Activated CD8-positive, alpha-beta memory T cell treated with anti-CD3 and anti-CD28 coated beads for 48 hours (primary cell): ENCODE measurements around the gene TSPAN12.
A peak's percentile ranks its signal among the peaks of the same experiment; 100 is the strongest.
"Not testable (repeated sequence)": the region's sequence is repeated elsewhere in the genome, so short reads cannot be mapped to it uniquely, and the experiment has no call there.

ENCODE experiments used
- DNase-seq, 3 experiments: peaks; one replicate each; pipeline ENCODE4 v3.0.0-alpha.2; 2020; ENCODE audit warnings: low read depth in 2 of 3, low spot score in 2 of 3

Gene TSPAN12

DNA sequence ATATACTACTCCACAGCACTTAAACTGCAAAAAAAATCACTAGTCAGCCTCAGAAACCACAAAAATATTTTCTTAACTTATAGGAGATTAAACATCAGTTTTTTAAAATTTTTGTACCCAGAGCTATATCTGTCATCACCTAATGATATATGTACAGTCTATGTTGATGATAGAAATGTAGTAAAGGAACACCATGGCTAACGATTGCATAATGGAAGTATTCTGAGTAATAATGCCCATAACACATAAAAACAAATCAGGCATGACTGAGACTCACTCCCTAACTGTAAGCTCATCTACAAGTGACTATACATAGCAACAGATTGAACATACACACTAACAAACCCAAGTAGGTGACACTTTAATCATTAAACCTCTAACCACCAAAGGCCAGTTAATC lies 51.3 kb downstream of the TSPAN12 start:
- no peak for DNase-seq

DNA sequence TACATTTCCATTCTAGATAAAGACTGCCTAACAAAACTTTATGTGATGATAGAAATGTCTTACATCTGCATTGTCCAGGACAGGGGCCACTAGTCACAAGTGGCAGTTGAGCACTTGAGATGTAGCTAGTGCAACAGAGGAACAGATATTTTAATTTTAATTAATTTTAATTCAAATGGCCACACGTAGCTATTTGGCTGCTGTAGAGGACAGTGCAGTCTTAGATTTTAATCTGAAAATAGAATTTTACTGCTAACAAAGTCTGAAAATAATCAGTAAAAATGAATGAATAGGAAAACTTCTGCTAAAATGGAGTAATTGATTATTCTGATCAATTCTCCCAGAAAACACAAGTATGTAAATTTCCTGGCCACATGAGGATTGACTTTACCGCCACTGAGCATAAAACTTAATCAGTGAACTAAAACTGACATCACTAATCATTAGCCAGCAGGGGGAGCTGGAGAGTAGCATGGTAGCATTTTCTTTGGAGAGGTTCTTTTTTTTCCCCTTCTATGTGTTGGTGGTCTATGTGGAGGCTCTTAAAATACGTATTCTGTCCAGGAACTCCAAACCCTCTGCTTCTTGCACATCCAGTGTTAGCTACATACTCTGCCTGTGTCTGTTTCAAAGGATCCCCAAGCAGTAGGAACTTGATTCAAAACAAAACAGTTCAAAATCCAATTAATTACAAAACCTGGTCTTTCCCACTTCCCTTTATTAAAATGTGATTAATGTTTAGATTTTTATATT lies 52.1 kb downstream of the TSPAN12 start:
- peak in 1 of 3 experiments; percentile 31 for DNase-seq

DNA sequence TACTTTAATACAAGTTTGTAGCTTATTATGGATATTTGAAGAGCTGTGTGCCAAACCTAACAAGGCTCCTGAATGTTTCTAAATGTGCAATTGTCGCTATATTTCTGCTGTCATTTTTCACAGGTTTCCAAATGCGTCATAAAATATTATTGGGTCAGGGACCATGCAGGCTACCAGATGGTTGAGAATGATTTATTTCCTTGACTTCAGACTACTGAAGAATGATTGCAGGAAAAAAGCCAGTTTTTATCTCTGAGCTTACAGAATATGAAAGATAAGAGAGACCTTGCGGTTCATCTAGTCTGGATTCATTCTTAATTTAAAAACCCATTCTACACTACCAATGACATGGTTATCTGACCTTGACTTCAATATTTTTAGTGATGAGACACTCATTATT lies 55.2 kb downstream of the TSPAN12 start:
- DNase-seq, result no peak

DNA sequence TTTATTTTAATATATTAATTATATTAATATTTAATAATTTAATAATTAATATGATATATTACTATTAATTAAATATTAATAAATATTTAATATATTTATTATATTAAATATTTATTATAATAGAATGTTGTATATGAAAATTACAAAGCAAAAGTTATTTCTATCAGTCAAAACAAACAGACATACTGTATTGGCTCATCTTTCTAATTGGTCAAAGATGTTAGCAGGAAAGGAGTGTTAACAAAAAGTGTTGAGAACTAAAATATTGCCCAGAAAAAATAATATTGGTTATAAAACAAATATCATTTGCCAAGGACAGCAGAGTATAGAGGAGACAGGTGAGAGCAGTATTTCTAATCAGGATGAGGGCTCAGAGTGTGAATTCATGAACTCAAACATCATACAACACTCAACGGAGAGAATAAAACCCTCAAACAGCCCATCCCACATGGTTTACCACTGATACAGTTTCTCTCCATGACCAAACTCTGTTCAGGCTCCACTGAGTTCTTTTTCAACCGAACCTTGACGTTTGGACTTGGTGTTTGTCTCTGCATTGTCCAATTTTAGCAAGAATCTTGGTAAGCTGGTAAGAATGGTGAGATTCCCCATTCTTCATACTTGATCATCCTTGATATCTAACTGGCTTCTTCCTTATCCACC lies 58.0 kb downstream of the TSPAN12 start:
- no peak for DNase-seq

DNA sequence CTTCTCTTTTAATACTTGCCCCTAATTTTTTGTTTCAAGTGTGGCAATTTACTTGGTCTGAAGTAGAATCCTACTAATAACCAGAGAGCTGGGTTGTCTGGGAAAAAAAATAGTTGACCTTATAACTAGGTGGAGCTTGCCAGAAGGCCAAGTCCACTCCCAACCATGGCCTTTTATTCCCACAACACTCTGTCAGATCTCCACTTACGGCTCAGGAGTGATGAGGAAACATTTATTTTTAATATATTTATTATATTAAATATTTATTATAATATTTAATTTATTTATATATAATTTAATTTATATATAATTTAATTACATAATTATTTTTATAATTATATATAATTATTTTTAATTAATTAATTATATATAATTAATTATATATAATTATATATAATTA lies 58.8 kb downstream of the TSPAN12 start:
- DNase-seq, result no peak

DNA sequence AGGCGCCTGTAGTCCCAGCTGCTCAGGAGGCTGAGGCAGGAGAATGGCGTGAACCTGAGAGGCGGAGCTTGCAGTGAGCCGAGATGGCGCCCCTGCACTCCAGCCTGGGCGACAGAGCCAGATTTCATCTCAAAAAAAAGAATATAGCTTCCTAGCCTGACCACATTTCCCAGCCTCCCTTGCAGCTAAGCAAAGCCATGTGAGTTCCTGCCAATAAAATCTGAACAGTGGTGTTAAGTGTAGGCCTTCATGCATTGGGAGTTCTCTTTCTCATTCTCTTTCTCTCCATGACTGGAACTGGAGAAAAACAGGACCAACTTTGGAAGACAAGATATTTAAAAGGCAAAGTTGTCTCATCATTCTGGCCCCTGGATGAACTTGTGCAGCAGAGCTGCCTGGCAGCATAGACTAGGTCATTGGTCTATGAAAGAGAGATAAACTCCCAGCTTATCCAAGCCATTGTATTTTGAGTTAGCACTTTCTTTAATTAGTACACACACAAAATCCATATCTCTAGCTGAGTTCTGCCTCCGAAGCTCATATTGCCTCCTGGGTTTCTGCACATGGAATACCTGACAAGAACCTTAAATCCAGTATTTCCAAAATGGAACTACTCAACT lies 60.8 kb downstream of the TSPAN12 start:
- DNase-seq, result no peak

DNA sequence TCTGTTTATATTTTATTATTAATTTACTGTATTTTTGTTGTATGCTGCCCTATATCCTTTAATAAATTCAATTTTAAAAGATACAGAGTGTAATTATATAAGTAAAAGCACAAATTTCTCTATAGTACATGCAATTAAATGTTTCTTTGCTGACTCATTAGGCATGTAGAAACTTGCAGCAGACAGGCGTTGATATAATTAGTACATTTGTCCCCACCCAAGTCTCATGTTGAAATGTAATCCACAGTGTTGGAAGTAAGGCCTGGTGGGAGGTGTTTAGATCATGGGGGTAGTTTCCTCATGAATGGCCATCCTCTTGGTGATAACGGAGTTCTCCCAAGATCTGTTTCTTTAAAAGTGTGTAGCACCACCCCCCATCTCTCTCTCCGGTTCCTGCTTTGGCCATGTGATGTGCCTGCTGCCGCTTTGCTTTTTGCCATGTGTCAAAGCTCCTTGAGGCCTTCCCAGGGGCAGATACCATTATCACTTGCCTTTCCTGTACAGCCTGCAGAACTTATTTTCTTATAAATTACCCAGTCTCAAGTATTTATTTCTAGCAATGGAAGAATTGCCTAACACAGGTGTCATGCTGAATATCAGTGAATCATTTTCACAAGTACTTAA lies 63.7 kb downstream of the TSPAN12 start:
- DNase-seq, result no peak

DNA sequence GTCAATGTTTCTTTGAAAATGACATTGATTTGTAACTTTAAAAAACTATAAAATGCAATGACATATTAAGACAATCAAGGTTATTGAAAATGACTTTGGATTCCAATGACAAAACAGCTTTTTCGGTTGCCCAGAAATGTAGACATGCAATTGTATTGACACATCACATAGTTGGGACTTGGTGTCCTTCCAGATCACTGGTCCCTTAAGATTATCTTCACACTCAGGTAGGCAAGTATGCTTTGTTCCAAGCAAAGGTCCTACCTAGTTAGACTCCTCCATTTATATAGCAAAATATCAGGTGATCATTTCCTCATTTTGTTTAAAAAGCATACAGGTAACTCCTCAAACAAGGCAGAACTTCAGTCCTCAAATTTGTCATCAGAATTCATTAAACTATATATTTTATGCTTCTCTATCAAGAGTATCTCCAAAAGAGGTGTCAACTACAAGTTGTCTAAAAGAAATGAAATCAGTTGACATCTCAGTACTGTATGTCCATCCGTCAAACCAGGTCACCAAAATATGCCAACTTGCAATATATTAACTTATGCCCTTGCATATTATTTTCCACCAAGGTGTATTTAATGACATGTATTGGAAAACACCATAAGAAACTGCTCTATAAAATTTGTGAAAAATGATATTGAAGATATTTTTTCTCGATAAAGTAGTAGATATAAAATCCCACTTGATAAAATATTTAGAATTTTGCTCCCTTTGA lies 64.6 kb downstream of the TSPAN12 start:
- DNase-seq, result no peak

DNA sequence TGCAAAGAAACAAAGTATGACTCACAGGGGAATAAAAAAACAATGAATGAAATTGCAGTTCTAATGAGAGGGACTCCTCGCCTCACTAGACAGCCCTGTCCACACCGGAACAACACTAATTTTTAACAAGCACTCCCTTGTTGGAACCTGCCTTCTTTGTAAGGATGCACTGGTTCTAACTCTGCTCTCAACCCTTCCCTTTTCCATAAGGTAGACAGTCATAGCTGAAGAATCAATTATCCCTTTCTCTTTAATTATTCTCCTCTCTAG lies 65.1 kb downstream of the TSPAN12 start:
- DNase-seq, result no peak

DNA sequence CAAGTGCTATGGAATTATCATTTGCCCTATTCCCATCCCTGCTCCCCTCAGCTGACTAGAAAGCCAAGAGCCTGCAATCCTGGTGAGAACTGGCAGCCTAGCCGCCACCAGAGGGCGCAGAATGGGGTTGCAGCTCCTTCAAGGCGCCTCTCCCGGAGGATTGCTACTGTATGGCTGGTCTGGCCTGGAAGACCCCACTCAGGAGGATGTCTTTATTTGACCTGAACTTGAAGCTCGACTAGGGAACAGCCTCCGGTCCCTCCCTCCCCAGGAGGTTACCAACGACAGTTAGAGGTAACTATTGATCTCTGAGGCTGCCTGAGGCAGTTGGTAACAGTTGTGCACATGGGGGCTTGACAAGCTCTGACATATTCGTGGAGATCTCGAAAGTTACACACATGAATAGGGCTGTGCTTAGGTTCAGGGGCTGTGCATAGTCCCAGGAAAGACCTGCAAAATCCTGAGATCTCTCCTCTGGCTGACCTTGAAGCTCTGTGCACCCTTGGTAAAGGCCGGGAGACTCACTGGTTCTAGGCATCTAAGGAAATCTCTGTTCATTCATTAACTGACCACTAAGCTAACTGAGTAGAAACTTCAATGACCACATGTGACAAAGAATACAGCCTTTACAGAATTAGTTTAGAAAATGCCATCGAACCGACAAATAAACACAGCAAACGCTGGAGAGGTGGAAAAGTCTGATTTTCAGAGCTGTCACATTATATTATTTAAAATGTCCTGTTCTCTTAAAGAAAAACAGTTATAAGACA lies 65.7 kb downstream of the TSPAN12 start:
- peak; percentile 18 to 45 (median 33) for DNase-seq

DNA sequence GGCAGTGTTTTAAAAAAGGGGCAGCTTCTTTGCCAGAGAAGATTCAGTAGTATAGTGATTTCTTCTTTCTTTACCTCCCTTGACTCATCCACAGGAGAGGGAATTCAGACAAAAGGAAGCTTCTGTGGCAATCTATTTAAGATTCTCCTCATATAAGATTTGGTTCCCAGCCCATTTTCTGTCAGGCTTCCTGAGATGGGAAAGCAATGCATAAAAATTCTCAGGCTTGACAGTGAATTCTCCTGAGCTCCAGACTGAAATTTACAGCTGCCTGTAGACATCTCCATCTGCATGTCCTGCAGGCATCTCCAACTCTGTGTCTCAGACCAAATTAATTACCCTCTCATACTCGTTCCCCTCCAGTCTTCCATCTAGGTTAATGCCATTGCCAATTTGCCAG lies 72.8 kb downstream of the TSPAN12 start:
- DNase-seq, result no peak

DNA sequence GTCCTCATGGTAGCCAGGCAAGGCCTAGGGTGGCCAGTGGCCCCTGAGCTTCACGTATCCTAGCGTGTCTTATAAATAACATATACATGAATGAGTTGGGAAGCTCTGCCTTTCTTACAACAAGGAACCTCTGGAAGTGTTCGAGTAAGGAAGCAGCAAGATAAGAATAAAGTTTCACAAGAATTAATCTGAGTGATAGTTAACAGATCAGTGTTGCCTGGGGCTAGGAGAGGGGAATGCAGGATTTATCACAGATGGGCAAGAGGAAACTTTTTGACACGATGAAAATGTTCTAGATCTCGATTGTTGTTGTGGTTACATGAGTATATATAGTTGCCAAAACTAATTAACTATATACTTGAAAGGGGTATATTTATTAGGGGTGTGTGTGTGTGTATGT lies 74.2 kb downstream of the TSPAN12 start:
- no peak for DNase-seq

DNA sequence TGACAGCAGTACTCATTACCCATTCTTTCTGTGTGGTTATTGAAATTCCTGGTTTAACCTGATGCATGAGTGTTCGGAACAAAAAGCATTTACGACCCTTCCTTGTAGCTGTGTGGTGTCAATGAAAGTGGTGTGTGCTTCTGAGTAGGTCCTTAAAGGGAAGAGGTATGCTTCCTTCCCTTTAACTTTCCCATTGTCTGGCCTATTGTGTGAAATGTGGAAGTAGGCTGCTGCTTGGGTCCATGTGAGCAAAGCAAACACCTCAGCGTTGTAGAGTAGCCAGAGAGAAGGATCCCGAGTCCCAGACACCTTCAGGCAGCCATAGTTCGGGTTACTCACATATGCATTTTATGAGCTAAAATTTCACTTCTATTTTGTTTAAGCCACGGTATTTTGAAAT lies 74.7 kb downstream of the TSPAN12 start:
- no peak for DNase-seq

DNA sequence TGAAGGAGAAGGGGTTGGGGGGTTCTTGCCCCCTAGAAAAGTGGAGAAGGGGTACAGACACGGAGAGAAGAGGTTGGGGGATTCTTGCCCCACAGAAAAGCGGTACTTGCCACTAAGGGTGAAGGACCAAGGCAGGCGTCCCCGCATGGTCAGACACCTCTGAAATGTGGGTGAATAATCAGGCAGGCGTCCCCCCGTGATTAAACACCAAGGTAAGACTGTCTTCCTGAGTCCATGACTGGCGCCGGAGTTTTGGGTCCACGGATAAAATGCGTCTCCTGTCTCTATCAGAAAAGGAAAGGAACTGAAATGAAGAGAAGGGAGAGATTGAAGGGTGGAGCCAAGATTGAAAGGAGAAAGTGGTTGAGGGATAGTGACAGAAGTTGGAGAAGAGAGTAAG lies 76.0 kb downstream of the TSPAN12 start:
- DNase-seq, result not testable (repeated sequence)

DNA sequence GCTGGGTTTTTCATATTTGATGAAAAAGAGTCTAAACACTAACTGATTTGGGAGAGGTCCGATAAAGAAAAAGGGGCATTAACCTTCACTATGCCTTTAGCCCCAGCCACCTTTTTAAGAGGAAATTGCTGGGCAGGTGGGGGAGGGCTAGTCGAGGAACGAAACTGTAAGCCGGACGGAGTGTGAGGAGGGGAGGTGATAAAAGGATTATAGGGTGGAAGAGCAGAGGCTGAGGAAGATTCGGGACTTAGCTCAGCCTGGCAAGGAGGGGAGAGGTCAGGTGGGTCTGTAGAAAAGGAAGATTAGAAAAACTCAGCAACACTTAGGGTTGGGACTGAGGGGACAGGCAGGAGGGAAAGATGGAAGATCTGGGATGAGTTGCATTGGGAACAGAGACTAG lies 77.0 kb downstream of the TSPAN12 start:
- DNase-seq, result no peak

DNA sequence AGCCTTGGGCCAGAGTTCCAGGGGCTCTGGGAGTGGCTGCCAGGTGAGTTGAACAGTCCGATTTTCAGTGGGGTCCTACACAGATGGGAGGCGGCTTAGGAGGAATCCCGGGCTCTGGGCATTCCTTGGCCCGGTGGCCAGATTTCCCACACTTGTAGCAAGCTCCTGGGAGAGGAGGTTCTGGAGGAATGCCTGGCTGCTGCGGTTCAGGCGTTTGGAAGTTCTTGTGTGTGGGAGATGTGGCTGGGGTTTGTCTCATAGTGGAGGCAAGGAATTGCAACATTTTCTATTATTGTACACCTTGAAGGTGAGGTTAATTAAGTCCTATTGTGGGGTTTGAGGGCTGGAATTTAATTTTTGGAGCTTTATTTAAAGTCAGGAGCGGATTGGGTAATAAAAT lies 77.5 kb downstream of the TSPAN12 start:
- not testable (repeated sequence) for DNase-seq

DNA sequence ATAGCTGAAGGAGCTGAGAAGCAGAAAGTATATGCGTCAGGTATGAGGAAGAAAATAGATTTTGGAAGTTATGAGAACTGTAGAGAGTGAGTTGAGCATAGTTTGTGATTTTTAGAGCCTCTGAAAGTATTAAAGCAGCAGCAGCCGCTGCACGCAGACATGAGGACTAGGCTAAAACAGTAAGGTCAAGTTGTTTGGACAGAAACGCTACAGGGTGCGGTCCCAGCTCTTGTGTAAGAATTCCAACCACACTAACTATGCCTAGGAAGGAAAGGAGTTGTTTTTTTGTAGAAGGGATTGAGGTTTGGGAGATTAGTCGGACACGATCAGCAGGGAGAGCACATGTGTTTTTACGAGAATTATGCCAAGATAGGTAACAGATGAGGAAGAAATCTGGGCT lies 78.9 kb downstream of the TSPAN12 start:
- DNase-seq, result not testable (repeated sequence)

DNA sequence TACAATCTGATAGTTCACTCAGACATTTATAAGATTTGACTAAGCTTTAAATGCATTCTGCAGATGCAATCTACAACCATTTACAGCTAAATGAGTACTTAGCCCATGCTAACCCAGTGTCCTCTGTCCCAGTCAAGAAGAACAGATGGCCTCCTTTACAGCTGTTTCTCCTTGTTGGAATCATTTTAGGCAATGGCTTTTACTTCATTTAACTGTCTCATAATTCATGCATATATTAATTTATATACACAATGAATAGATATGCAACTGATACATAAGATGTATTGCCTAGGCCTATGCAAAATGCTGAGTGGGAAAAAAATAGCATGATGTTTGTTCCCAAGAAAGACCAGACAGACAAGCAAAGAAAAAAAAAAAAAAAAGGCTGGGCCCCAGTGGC lies 82.2 kb downstream of the TSPAN12 start:
- no peak for DNase-seq

DNA sequence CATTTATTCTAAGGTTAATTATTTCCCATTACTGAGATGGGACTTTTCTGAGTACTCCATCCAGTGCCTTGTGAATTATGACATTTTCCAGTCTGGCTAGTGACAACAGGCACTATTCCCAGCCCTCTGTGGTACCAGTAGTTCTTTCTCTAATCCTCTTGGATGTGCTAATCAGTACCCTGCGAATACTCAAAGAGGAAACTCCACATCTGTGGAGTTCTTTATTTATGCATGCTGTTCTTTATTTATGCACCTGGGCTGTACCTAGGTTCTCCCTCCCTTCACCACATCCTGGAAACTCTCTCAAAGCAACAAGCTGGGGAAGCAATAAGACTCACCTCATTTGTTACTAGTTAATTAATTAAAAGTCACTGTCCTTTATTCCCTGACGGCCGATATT lies 83.5 kb downstream of the TSPAN12 start:
- no peak for DNase-seq

DNA sequence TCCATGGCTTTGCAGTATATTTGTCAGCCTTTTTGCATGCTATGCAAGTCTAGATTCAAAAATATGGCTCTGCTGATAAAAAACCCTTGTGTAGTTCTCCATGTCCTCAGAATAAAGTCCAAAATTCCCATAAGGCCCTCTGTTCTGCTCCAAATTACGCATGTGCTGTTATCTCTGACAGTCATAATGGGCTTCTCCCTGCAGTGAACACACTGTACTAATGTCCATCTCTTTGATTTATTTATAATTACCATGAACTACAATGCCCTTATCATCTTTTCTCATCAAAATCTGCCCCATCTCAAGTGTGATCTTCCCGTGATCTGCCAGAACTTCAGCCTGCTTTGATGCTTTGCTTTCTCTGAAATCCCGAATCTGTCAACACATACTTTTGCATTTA lies 87.7 kb downstream of the TSPAN12 start:
- DNase-seq, result no peak

DNA sequence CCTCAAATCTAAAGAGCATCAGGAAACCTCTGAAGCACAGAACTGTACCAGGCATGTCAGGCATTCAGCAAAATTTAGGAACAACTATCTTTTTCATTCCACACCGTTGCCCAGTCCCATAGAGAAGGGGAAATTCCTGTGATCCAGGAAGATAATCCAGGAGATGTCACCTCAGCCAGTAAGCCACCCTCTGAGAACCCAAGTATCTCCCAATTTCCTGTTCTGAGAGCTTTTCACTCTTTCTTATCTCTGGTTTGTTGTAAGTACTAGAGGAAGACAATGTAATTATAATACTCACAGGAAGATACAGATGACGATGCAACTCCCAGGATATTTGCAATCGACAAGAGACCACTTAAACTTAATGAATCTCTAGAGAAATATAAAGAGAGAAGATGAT lies 97.1 kb downstream of the TSPAN12 start:
- DNase-seq, result no peak
